Activated CD8-positive, alpha-beta memory T cell treated with anti-CD3 and anti-CD28 coated beads for 36 hours (primary cell): ENCODE results near the gene TTC29. TPM values are rescaled to one million over a fixed set of nuclear protein-coding genes. Genes with fewer than 3 reads are reported as not detected.
"Not testable (repeated sequence)": the region's sequence is repeated elsewhere in the genome, so short reads cannot be mapped to it uniquely, and the experiment has no call there.

ENCODE experiments used
- CTCF ChIA-PET: fragments of 350-600 bp; sonication (Branson Sonifier 250); formaldehyde crosslinking; loops from one replicate; lab custom pipeline; 2021; ENCODE audit warnings: antibody characterized with exemption; lab: Charles Lee
- POLR2A ChIA-PET: fragments of 350-600 bp; sonication (Branson Sonifier 250); formaldehyde crosslinking; loops from one replicate; lab custom pipeline; 2021; ENCODE audit warnings: antibody characterized with exemption; lab: Charles Lee
- total RNA-seq, 2 experiments: library from RNA; stranded (reverse); gene quantifications; one replicate each; pipeline ENCODE4 v1.2.3, GENCODE V29; 2021

TTC29 gene
- total RNA-seq, 2 experiments from 2014 or later, result not detected

DNA sequence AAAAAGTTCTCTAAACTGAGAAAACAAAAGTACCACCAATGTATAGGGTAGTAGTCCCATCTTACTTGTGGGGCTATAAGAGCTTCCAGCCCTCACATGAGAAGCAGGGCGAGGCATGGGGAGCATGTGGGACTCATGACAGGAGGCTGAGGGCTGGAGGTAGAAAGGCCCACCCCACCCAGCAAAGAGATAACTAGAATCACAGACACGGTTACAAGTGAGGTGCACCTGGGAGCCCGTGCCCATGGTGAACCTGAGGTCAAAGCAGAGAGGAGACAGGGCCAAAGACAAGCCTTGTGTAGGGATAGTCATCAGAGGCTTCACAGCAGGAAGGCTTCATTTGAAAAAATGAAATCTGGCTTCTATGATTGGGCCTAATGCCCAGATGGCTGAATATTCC is 55.4 kb downstream of the TTC29 start:
- CTCF ChIA-PET, result no interaction called here
- POLR2A ChIA-PET, result no interaction called here

DNA sequence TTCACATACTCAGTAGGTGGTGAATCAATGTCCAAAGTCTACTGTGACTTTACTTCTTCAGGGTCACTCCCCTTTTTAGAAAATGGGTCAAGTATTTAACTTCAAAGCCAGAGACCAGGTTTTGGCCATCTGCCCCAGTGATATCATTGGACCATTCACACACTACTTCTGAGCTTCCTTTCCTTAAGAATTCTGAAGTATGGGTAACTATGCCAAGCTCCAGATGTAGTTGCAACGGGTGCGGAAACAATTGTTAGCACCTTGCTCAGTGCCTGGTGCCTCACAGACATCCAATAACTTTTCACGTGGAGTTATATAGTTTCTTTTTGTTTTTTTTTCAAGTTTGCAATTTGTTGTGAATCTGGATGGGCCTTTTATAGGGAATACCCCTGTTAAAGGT is 62.6 kb downstream of the TTC29 start:
- POLR2A ChIA-PET, result no interaction called here
- CTCF ChIA-PET, result no interaction called here

DNA sequence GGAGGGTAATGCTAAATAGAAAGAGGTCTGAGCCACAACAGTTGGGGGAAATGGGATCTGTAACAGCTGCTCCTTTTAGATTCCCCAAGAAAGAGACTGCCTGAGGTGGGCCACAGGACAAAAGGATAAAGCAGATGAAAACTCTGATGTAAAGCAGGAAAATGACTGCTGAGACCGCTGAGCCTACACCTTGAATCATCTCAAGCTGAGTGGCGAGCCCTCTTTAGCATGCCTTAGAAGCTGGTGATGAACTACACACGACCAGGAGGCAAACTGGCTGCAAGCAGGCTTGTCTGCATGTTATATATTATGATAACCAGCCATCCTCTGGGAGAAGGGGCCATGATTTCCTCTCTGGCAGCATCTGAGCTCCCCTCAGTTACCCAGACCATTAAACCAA is 88.4 kb downstream of the TTC29 start:
- CTCF ChIA-PET, result no interaction called here

DNA sequence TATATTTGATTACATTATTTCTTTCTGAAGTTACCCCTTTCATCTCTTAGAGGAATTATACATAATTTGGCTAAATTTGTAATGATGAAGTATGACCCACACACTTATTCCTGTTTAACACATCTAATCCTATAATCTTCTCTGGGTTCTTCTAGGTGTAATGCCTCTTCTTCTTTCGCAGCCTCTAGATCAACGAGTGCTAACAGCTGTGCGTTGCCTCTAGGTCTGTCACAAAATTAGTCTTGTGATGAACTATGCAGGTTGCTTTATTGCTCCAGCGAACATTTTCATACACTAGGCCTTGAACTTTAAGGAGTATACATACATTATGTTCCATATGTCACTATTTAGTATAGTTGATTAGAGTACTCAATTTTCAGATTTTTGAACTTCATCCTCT is 89.9 kb downstream of the TTC29 start:
- ChIA-PET CTCF (no interaction called here), POLR2A (no interaction called here)

More for the DNA sequence above, 88.4 kb downstream of the TTC29 start:
- POLR2A ChIA-PET, result no interaction called here

DNA sequence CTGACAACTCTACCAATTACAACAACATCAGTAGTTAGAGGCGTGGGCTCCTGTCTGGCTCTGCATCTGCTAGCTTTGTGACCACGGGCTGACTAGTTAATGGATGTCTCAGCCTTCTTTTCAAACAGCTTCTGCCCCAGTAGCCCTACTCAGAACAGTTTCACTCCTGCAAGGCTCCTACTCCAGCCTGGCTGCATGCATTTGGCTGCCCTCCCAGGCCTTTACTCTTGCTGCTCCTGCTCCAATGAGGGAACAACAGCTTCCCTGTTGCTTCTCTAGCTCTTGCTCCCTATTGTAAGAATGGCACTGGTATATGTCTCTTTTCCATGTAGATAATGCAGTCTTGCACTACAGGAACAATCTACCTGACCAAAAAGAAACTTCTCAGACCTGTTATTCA is 93.3 kb downstream of the TTC29 start:
- ChIA-PET POLR2A (no interaction called here), CTCF (no interaction called here)

DNA sequence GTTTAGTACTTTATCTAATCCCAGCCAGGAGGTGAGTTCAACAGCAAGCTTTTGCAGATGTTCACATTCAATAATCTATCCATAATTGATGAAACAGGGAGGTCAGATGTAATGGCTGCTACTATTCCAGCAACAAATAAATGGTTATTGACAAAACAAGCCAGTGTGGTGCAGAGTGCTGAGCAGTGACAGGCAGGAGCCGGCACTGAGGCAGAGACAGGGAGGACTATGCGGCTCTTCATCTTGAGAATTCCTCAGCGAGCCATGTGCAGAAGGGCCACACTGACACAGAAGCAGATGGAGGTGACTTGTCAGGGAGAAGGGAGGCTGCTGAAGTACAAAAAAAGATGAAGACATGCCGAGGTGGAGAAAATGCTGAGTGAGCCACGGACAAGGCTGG is 98.3 kb downstream of the TTC29 start:
- ChIA-PET CTCF (no interaction called here), POLR2A (no interaction called here)

DNA sequence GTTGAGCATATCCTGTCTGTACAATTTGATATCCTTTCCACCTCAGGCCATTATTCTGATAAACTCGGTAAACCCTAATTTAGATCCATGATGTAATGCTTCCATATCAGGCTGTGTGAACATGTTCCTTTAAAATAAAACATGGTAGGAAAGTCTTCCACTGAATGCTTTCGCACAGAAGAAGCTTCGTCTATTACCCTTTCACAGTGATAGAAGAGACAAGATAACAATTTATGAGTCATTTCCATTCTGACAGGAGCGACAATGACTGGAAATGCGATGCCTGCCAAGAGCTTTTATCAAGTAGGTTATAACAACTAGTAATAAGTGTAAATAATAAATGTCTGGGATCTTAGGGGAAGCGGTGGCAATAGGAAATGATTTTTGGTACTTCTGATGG is 98.8 kb downstream of the TTC29 start:
- CTCF ChIA-PET, result no interaction called here
- POLR2A ChIA-PET, result no interaction called here

- ChIA-PET POLR2A (no interaction called here), CTCF (no interaction called here)
These were observed 100.9 kb downstream of the TTC29 start for GRCh38 chr4:146844761-146845160.

DNA sequence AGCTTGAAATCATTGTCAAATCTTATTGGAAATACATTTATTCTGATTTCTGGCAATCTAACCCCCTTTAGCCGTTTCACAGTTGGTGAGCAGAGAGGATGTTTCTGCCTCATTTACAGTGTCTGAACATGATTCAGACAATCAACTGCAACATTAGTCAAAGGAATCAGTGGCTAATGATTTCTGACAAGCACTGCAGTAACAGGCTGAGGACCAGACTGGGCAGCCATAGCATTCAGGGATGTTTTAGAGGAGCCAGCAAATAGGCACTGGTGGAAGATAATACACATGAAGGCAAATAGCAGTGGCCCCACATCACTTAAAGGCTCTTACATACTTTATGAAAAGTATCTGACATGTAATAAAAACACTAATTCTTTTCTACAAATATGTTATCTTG is 102.8 kb downstream of the TTC29 start:
- POLR2A ChIA-PET, result no interaction called here
- CTCF ChIA-PET, result no interaction called here

DNA sequence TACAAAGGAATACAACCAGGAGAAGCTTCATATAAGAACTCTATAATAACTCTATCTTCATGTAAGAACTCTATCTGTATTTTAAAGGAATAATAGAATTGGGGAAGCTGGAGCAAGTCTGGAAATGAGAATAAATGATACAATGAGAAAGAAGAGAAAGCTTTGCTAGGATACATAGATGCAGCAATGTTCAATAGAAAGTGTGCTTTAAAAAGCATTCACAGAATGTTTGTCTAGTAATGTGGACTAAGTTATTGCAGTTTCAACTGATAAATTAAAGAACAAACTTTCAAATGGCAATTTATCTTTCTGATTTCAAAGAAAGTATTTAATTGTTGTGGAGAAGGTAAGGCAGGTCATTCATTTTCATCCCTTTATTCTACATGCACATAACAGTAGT is 104.9 kb downstream of the TTC29 start:
- POLR2A ChIA-PET, result no interaction called here
- CTCF ChIA-PET, result no interaction called here

GRCh38 chr4:146835096-146835495 is 110.6 kb downstream of the TTC29 start:
- ChIA-PET CTCF (no interaction called here), POLR2A (no interaction called here)

- ChIA-PET CTCF (no interaction called here), POLR2A (no interaction called here)
These were observed 111.2 kb downstream of the TTC29 start for GRCh38 chr4:146834263-146835034.

DNA sequence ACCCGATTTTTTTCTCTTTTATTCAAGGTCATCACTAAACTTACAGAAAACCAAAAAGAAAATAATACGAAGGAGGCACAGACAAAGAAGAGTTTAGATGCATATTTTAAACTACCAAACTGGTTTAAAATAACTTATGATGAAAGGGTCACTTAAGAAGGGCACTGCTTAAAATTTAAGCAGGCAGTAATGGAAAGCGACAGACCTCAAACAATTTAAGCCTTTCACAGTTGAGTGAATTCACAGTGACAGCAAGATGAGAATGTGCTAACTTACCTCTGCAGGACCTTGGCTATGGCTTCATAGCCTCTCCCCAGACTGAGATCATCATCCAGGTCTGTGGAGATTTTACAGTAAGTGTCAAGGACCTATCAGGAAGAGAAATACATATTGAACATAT is 112.1 kb downstream of the TTC29 start:
- ChIA-PET CTCF (no interaction called here), POLR2A (no interaction called here)

- POLR2A ChIA-PET, result not testable (repeated sequence)
These were observed 122.7 kb downstream of the TTC29 start for GRCh38 chr4:146822980-146823379.

GRCh38 chr4:146814750-146815149 is 130.9 kb downstream of the TTC29 start:
- ChIA-PET POLR2A (no interaction called here), CTCF (no interaction called here)

More at GRCh38 chr4:146822980-146823379, 122.7 kb downstream of the TTC29 start:
- CTCF ChIA-PET, result not testable (repeated sequence)

- ChIA-PET POLR2A (no interaction called here), CTCF (no interaction called here)
These were observed 150.0 kb downstream of the TTC29 start for GRCh38 chr4:146795711-146796110.

DNA sequence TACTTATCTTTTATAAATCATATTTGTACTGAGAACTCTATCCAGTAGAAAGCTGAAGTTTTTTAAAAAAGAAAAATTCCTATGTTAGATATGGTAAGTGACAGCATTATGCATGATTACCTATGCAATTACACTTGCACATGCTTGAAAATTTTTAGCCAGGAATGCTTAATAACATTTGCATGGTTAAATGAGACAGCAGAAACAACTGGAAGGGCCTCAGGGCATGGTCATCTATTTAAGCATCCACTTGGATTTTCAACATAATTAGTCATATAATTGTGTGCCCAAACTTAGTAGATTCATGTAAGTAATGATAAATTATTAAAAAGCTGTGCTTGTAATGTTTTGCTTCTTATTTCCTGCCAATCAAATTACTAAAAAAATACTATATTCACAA is 151.9 kb downstream of the TTC29 start:
- ChIA-PET POLR2A (no interaction called here), CTCF (no interaction called here)

GRCh38 chr4:146791439-146791838 is 154.2 kb downstream of the TTC29 start:
- CTCF ChIA-PET, result no interaction called here
- POLR2A ChIA-PET, result no interaction called here

DNA sequence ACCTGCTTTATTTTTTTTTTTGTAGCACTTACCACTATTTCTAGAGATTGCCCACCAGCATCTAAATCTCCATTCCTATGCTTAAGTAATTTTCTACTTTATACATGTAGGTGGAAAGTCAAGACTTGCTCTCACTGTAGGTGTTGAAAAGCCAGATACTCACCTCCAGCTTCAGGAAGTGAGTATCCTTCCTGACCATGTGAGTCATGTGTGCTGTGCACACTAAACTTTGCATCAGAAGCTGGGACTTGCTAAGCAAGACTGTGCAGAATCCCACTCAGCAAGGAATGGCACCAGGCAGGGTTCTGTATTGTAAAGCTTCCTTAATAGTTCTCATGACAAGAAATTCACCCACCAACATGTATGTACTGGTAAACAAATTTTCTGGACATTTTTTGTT is 155.1 kb downstream of the TTC29 start:
- ChIA-PET POLR2A (no interaction called here), CTCF (no interaction called here)

- ChIA-PET CTCF (no interaction called here), POLR2A (no interaction called here)
These were observed 157.9 kb downstream of the TTC29 start for GRCh38 chr4:146787731-146788130.

- ChIA-PET POLR2A (no interaction called here), CTCF (no interaction called here)
These were observed 169.0 kb downstream of the TTC29 start for GRCh38 chr4:146776691-146777090.

GRCh38 chr4:146763560-146763959 is 182.1 kb downstream of the TTC29 start:
- ChIA-PET POLR2A (no interaction called here), CTCF (no interaction called here)
